GM18526 (cell line): ENCODE results near the gene CDK2AP2.

ENCODE experiments used
- POLR2A ChIP-seq: IDR thresholded peaks from 3 replicates; pipeline ENCODE4 v1.6.1; 2011; ENCODE audit not compliant: insufficient read length; ENCODE audit errors: extremely low read depth

Gene CDK2AP2

DNA sequence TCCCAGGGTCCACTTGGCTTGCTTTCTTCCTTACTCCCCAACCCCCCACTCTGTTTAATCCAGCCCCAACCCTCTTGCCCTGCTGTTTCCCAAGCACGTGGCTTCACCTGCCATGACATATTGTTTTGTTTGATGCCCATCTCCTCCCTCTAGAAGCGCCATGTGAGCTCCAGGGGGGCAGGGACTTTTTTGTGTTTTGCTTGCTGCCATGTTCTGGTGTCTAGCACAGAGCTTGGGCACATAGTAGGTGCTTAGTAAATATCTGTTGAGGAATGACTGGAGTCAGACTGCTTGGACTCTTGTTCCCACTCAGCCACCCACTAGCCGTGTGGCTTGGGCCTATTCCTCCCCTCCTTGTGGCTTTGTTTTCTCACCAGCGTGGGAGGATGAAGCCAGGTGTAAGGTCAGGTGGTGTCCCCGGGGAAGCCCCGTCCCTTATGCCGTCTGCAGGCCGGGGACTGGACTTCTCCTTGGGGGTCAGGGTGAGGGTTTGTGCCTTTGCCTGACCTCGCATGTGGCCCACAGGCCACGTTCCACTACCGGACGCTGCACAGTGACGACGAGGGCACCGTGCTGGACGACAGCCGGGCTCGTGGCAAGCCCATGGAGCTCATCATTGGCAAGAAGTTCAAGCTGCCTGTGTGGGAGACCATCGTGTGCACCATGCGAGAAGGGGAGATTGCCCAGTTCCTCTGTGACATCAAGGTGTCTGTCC, 21.3 kb downstream of the CDK2AP2 start:
- no peak for TF ChIP-seq POLR2A

DNA sequence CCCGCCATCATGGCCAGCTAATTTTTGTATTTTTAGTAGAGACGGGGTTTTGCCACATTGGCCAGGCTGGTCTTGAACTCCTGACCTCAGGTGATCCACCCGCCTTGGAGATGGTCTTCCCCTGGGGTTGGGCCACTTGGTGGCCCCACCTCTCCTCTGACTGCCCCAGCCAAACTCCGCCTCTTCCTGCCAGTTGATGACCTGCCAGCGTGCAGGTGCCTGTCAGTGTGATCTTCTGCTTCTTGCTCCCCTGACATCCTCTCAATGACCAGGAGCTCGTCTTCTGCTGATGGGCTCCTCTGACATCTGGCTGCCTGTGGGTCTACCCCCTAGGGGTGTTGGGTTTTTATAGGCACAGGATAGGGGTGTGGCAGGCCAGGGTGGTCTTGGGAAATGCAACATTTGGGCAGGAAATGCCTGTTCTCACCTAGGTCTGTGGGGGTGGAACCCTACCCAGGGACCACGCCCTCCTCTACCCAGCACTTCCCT, 22.0 kb downstream of the CDK2AP2 start:
- peak; percentile 84 for TF ChIP-seq POLR2A

DNA sequence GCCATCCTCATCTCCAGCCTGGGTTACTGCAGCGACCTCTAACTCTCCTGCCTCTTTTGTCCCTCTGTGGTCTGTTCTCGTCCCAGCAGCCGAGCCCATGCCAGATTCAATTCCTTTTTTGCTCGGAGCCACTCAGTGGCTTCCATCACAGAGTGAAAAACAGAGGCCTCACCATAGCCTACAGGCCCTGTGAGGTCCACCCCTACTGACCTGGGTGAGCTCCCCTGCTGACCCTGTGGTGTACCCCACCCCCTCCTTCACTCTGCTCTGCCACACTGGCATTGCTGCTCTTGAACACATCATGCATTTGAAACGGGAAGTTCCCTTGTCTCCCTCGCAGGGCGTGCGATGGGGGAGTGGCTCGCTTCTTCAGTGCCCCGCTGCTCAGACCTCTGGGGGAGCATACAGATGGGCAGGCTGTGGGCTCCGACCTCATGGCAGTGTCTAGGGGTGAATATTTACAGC, 23.1 kb downstream of the CDK2AP2 start:
- peak; percentile 42 for TF ChIP-seq POLR2A

DNA sequence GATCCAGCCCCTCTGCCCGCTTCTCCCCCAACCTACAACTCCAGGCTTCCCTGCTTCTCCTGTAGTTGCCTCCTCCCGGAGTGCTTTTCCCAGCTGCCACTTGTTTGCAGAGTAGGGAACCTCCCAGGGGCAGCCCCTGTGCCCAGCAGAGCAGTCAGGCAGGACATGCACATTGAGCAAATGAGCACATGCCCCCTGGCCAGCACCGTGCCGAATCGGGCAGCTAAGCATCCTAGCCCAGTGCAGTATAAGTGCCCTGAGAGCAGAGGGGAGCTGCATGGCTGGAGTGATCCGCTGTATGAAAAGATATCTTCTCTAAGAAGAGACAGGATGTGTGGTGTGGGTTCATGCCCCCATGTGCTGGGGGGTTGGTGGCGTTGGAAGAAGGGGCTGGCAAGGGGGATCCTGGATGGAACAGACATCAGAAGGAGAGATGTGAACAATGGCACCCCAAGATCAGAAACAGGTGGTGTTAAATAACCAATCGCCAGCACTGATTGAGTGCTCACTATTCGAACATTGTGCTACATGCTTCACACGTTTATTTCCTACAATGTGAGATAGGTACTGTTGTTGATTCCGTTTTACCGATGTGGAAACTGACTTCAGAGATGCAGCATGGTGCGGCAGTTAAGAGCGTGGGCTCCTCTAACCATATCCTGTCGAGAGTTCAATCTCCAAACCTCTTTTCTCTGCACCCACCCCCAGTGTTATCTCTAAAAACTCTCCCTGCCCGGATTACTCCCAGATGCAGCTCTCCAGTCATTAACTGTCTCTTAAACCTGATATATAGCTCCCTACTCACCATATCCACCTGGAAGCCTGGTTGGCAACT, 23.9 kb downstream of the CDK2AP2 start:
- TF ChIP-seq POLR2A: no peak

DNA sequence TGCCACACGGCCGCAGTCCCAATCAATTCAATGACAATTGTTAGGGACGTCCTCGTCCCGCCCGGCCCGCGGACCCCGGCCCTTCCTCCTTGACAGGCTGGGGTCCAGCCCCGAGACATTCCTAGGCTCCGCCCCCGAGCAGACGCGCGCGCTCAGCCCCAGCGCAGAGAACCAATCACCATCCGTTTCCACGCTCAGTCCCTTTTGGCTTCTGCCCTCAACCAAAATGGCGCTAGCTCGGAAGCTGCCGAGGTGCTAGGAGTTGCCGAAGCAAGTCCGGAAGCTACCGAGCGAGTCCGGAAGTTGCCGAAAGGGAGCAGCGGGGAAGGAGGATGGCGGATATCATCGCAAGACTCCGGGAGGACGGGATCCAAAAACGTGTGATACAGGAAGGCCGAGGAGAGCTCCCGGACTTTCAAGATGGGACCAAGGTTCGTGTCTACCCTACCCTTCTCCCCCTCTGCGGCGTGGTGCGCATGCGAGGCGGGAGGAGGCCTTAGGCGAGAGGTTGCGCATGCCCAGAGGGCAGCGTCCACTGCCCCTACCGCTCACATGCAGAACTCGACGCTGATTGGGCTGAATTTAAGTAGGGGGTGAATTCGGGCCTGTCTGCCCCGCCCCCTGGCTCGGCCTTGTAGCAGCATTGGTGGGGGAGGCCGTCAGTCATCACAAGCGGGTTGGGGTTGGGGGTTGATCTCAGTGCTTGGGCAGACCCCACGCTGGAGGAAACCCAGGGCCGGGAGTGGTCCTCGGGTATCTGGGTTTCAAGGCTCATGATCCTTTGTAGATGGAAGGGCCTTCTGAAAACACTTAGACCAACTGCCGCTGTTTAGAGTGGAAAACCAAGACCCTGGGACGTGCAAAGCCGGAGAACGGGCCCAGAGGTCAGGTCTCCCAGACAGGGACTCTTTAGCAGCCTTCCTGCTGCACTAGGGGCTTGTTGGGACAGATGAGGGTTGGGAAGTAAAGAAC, 24.8 kb downstream of the CDK2AP2 start, which contains the start of gene AIP:
Gene AIP (plus strand): TSS at position 200 of the 972 bp plus-strand sequence. CDS start 133 bp downstream, at position 333.
- TF ChIP-seq POLR2A: peak; percentile 81

DNA sequence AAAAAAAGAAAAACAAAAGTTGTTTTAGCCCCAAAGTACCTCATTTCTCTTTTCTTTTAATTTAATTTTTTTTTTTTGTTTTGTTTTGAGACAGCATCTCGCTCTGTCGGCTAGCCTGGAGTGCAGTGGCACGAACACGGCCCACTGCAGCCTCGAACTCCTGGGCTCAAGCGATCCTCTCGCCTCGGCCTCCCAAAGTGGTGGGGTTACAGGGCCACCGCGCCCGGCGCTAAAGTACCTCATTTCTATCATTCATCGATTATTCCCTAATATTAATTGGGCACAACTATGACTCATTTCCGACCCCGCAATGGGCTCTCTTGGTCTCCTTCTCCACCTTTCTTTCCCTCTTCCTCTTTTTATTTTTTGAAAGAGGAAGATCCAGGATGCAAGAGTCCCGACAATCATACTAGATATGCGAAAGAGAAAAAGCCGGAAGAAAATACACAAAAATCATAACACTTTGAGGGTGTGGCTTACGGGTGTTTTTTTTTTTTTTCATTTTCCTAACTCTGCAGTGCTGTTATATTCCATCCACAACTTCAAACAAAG, 25.6 kb downstream of the CDK2AP2 start:
- TF ChIP-seq POLR2A: no peak

DNA sequence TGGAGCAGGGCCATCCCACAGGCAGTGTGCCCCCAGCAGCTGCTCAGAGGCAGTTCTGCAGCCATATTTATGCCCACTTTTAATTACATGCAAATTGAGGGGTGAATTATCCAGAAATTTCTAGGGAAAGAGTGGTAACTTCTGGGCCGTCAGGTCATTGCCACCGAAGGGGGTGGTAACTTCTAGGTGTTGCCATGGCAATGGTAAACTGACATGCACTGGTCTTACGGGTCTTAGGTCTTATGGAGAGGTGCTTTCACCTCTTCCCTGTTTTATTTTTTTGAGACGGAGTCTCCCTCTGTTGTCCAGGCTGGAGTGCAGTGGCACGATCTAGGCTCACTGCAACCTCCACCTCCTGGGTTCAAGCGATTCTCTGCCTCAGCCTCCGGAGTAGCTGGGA, 35.1 kb downstream of the CDK2AP2 start:
- no peak for TF ChIP-seq POLR2A

DNA sequence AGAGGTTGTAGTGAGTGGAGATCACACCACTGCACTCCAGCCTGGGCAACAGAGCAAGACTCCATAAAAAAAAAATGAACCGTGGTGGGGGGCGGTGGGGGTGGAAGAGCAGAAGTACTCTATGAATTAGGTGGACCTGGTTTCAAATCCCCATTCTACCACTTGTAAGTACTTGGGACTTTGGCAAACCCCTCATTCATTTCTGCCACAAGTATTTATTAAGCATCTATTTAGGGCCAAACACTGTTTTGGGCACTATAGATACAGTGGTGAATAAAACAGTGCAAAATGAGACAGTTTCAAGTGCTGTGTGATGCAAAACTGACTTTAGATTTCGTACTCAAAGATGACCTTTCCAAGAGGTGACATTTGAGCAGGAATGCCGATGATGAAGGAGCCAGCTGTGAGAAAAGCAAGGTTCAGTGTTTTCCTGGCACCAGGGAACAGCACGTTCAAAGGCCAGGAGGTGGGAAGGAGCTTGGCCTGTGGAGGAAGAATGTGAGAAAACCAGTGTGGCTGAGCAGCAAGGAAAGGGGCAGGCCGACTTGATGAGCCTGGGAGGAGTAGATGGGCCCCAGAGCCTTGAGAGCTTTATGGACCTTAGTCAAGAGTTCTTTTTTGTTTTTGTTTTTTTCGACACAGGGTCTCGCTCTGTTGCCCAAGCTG, 37.5 kb downstream of the CDK2AP2 start:
- no peak for TF ChIP-seq POLR2A

DNA sequence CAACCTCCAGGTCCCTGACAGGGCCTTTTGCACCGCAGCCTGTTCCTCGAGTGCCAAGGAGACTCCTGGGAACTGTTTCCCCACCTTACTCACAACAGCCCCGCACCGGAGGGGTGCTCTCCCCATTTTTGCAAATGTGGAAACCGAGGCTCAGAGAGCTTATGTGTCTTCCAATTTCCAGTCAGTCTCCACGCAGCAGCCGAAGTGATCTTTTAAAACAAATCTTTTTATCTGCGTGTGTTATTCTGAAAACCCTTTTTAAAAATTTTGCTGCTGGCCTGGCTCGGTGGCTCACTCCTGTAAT, 38.5 kb downstream of the CDK2AP2 start:
- no peak for TF ChIP-seq POLR2A

DNA sequence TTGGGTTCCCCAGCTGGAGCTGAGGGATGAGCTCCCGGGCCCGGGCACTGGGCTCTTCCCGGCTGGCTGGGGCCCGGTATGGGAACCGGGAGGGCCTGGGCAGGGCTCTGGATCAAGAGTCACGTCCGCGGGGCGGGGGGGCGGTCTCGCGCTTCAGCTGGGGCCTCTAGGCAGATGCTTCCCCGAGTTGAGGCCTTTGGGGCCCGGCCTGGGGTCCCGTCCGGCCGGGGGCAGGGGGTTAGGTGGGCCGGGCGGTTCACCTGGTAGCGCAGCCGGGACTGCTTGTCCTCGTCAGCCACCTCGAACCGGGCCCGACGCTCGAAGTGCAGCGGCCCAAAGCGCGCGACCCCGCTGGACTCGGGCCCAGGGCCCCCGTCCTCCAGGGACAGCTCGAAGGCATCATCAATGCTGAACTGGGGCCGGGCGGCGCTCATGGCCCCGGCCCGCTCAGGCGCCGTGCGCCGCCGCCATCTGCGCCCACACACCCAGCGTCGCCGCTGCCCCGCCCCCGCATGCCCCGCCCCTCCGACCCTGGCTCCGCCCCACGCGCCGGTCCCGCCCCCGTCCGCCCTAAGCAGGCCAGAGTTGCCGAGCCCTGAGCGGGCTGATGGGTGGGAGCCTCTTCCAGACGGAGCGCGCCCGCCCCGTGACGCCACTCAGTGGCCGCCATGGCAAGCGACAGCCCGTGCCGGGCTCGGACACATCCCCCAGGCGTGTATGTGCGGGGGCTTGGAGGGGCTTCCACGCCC, 39.0 kb downstream of the CDK2AP2 start, which contains the start of gene TMEM134:
Gene TMEM134 (minus strand): TSS at position 493 of the 749 bp plus-strand sequence. CDS start 59 bp downstream, at position 434.
- TF ChIP-seq POLR2A: peak; percentile 85

DNA sequence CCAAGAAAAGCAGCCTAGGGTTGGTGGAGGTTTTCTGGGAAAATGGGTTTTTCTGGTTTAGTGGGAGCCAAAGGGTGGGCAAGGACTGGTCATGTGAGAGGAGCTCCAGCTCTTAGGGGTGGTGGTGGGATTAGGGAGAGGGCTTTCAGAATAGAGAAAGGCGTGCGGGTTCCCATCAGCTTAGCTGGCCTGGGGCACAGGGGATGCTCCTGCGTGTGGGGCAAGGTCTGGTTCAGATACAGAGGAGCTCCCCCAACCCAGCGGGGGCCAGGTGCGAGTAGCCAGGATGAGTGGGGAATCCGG, 39.6 kb downstream of the CDK2AP2 start:
- TF ChIP-seq POLR2A: no peak

DNA sequence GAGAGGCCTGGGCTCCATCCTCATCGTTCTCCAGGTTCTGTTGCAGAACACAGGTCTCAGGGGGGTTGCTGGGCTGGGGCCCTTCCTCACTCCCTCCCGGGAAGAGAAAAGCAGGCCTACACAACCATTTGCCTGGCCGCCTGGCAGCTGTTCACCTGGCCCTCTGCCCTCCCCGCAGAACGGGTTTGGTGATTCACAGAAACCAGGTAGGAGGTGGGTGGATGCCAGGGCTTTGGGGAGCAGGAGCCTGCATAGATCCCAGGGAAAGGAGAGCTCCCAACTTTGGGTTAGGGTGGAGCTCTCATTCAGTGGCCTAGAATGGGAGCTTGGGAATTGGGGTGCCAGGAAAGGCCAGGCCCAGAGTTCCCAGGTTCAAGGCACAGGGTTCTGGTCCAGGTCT, 39.9 kb downstream of the CDK2AP2 start:
- TF ChIP-seq POLR2A: no peak

DNA sequence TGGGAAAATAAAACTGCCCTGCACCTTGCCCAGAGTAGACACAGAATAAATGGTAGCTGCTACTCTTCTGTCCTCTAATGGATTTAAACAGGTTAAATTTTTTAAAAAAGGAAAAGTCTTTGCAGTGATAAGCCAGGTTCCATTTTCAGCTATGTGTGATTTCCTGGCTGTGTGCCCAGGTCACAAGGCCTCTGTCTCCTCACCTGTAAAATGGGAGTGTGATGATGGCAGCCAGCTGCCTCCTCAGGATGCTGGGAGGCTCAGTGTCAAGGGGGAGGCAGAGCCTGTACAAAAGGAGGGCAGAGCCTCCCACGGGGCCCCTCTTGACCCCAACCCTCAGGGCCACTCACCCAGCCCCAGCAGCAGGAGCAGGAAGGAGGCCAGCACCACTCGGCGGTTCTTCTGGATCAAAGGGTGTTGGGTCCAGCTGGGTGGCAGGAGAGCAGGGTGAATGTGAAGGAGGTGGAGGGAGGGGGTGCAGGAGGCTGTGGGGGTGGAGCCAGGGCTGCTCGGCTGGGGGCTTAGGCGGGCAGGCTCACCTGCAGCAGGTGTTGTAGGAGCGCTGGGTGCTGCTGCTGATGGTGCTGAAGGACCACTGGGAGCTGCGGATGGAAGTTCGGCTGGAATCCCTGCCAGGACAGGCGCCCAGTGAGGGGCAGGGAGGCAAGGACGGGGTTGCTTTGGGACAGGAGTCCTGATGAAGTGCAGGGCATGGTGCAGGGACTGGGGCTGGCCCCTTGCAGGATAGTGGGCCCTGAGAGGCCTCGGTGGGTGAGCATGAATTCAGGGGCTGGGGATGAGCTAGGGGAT, 40.8 kb downstream of the CDK2AP2 start:
- TF ChIP-seq POLR2A: no peak

DNA sequence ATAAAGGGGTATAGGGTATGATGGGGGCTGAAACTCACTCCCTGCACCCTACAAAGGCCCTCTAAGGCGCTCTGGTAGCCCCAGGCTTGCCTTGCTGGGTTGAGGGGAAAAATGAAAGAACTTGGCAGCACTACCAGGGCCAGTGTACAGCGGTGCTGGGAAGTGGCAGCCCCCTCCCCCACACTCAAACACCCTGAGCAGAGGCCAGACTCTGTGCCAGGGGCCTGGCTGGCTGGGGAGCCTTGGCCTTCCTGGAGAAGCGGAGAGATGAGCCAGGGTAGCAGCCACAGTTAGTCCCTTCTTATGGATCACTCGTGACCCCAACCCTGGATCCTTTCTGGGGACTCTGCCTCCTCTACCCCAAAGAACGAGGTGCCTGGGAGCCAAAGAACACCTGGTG, 41.6 kb downstream of the CDK2AP2 start:
- TF ChIP-seq POLR2A: no peak
